ENCODE data around the gene IGF1R. TPM values are rescaled to one million over a fixed set of nuclear protein-coding genes. Genes with fewer than 3 reads are reported as not detected.
"Not testable (repeated sequence)": the region's sequence is repeated elsewhere in the genome, so short reads cannot be mapped to it uniquely, and the experiment has no call there.

The IGF1R gene
- total RNA-seq, 1 experiment from 2014 or later = 0.56 TPM

- Histone ChIP-seq H3K36me3 (ENCODE audit: insufficient read depth, low read length) (no peaks in the 10 kb centered on the region), H3K27me3 (ENCODE audit: low read length) (no peaks in the 10 kb centered on the region), H3K9ac (ENCODE audit: low read length) (no peak overlapping the region), H4K20me1 (ENCODE audit: insufficient read depth, low read depth, low read length) (no peaks in the 10 kb centered on the region), H3K9me3 (ENCODE audit: low read length) (no peaks in the 10 kb centered on the region), H3K27ac (ENCODE audit: low read length) (no peak overlapping the region), H2AFZ (ENCODE audit: low read length) (no peak overlapping the region), H3K79me2 (ENCODE audit: low read length) (no peaks in the 10 kb centered on the region), H3K4me3 (ENCODE audit: low read length) (no peak overlapping the region), H3K9me2 (replicated peaks; ENCODE audit: insufficient read depth, low read length) (no peaks in the 10 kb centered on the region), H3K4me2 (ENCODE audit: low read depth, low read length, poor library complexity, severe bottlenecking) (no peak overlapping the region), H3K4me1 (ENCODE audit: low read length) (no peaks in the 10 kb centered on the region)
- DNase-seq = no peak
Measured at GRCh38 chr15:98998279-98998678, 349.9 kb downstream of the IGF1R start.

GRCh38 chr15:98999233-98999632, 350.9 kb downstream of the IGF1R start:
- H3K4me1 ChIP-seq (ENCODE audit: low read length) = no peaks in the 10 kb centered on the region
- no peaks in the 10 kb centered on the region for H3K36me3 ChIP-seq (ENCODE audit: insufficient read depth, low read length)
- DNase-seq = no peak
- H3K4me2 ChIP-seq (ENCODE audit: low read depth, low read length, poor library complexity, severe bottlenecking) = no peak overlapping the region
- H3K9ac ChIP-seq (ENCODE audit: low read length) = no peak overlapping the region
- H3K9me3 ChIP-seq (ENCODE audit: low read length) = no peaks in the 10 kb centered on the region
- no peaks in the 10 kb centered on the region for H3K79me2 ChIP-seq (ENCODE audit: low read length)
- no peak overlapping the region for H2AFZ ChIP-seq (ENCODE audit: low read length)
- no peaks in the 10 kb centered on the region for H3K27me3 ChIP-seq (ENCODE audit: low read length)
- no peaks in the 10 kb centered on the region for H4K20me1 ChIP-seq (ENCODE audit: insufficient read depth, low read depth, low read length)
- H3K27ac ChIP-seq (ENCODE audit: low read length) = no peak overlapping the region
- no peaks in the 10 kb centered on the region for H3K9me2 ChIP-seq (replicated peaks; ENCODE audit: insufficient read depth, low read length)
- H3K4me3 ChIP-seq (ENCODE audit: low read length) = no peak overlapping the region

DNA sequence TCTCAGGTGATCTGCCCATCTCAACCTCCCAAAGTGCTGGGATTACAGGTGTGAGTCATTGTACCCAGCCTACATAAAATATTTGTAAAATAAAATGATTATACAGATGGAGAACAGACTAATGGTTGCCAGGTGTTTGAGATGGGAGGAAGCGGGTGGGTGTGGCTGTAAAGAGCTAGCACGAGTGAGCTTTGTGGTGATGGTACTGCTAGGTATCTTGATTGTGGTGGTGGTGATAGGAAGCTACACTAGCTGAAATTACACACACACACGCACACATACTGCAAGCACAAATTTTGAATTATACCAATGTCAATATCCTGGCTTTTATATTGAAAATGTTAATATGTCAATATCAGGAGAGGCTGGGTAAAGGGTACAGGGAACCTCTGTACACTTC, 353.9 kb downstream of the IGF1R start:
- no peaks in the 10 kb centered on the region for H3K9me3 ChIP-seq (ENCODE audit: low read length)
- no peak overlapping the region for H3K4me3 ChIP-seq (ENCODE audit: low read length)
- H3K27ac ChIP-seq (ENCODE audit: low read length) = no peak overlapping the region
- no peaks in the 10 kb centered on the region for H4K20me1 ChIP-seq (ENCODE audit: insufficient read depth, low read depth, low read length)
- H2AFZ ChIP-seq (ENCODE audit: low read length) = no peak overlapping the region
- H3K9ac ChIP-seq (ENCODE audit: low read length) = no peak overlapping the region
- H3K36me3 ChIP-seq (ENCODE audit: insufficient read depth, low read length) = no peaks in the 10 kb centered on the region
- no peak for DNase-seq
- H3K4me2 ChIP-seq (ENCODE audit: low read depth, low read length, poor library complexity, severe bottlenecking) = no peak overlapping the region
- no peaks in the 10 kb centered on the region for H3K79me2 ChIP-seq (ENCODE audit: low read length)
- H3K9me2 ChIP-seq (replicated peaks; ENCODE audit: insufficient read depth, low read length) = no peaks in the 10 kb centered on the region
- H3K27me3 ChIP-seq (ENCODE audit: low read length) = no peaks in the 10 kb centered on the region
- H3K4me1 ChIP-seq (ENCODE audit: low read length) = no peaks in the 10 kb centered on the region

DNA sequence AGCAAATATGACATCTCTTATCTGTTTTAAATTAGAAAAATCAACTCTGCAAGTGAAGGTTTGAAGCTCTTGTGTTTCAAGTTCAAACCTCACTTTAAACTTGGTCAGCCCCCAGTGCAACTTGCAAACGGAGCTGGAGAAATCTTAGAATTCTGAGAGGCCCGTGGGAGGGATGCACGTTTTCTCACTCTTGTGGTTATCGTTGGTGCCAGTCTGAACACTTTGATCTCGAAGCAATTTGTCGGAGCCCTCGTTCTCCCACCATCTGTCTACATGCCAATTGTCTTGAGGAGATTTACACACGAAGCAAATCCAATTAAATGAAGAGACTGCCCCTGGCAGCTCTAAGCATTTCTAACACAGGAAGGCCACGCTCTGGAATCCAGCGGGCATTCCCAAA, 355.0 kb downstream of the IGF1R start:
- H2AFZ ChIP-seq (ENCODE audit: low read length); H3K36me3 ChIP-seq (ENCODE audit: insufficient read depth, low read length); H4K20me1 ChIP-seq (ENCODE audit: insufficient read depth, low read depth, low read length); H3K79me2 ChIP-seq (ENCODE audit: low read length); H3K4me2 ChIP-seq (ENCODE audit: low read depth, low read length, poor library complexity, severe bottlenecking); H3K9ac ChIP-seq (ENCODE audit: low read length); H3K27me3 ChIP-seq (ENCODE audit: low read length); H3K4me3 ChIP-seq (ENCODE audit: low read length); H3K9me2 ChIP-seq (replicated peaks; ENCODE audit: insufficient read depth, low read length); H3K27ac ChIP-seq (ENCODE audit: low read length); H3K9me3 ChIP-seq (ENCODE audit: low read length); DNase-seq; H3K4me1 ChIP-seq (ENCODE audit: low read length): not testable (repeated sequence)

- not testable (repeated sequence) for H3K4me1 ChIP-seq (ENCODE audit: low read length); DNase-seq; H3K79me2 ChIP-seq (ENCODE audit: low read length); H4K20me1 ChIP-seq (ENCODE audit: insufficient read depth, low read depth, low read length); H2AFZ ChIP-seq (ENCODE audit: low read length); H3K4me2 ChIP-seq (ENCODE audit: low read depth, low read length, poor library complexity, severe bottlenecking); H3K27me3 ChIP-seq (ENCODE audit: low read length); H3K9me2 ChIP-seq (replicated peaks; ENCODE audit: insufficient read depth, low read length); H3K9me3 ChIP-seq (ENCODE audit: low read length); H3K36me3 ChIP-seq (ENCODE audit: insufficient read depth, low read length); H3K9ac ChIP-seq (ENCODE audit: low read length); H3K4me3 ChIP-seq (ENCODE audit: low read length); H3K27ac ChIP-seq (ENCODE audit: low read length)
Measured at GRCh38 chr15:99004998-99005974, 356.9 kb downstream of the IGF1R start.

DNA sequence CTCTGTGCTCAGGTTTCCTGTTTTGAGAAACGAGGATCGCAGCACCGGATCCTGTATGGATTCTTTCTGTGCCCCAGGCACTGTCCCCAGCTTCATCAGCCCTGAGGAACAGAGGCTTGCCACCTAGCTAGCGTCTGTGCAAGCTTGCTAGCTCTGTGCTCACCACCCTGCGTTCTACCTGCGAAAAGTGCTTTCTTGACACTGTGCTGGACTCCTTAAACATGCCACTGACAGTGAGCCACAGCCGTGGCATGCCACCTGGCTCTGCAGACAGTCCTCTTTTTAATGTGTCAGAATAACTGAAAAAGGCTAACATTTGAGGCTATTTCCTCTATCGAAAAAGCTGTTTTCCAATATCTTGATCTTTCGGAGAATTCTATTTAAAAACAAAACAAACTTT, 357.8 kb downstream of the IGF1R start:
- no peaks in the 10 kb centered on the region for H3K36me3 ChIP-seq (ENCODE audit: insufficient read depth, low read length)
- H3K9me2 ChIP-seq (replicated peaks; ENCODE audit: insufficient read depth, low read length) = no peaks in the 10 kb centered on the region
- no peak overlapping the region for H3K4me3 ChIP-seq (ENCODE audit: low read length)
- no peak overlapping the region for H3K4me2 ChIP-seq (ENCODE audit: low read depth, low read length, poor library complexity, severe bottlenecking)
- H3K4me1 ChIP-seq (ENCODE audit: low read length) = no peaks in the 10 kb centered on the region
- no peaks in the 10 kb centered on the region for H3K27me3 ChIP-seq (ENCODE audit: low read length)
- DNase-seq = no peak
- no peak overlapping the region for H3K27ac ChIP-seq (ENCODE audit: low read length)
- H3K9ac ChIP-seq (ENCODE audit: low read length) = no peak overlapping the region
- no peaks in the 10 kb centered on the region for H4K20me1 ChIP-seq (ENCODE audit: insufficient read depth, low read depth, low read length)
- no peak overlapping the region for H2AFZ ChIP-seq (ENCODE audit: low read length)
- H3K9me3 ChIP-seq (ENCODE audit: low read length) = no peaks in the 10 kb centered on the region
- H3K79me2 ChIP-seq (ENCODE audit: low read length) = no peaks in the 10 kb centered on the region

DNA sequence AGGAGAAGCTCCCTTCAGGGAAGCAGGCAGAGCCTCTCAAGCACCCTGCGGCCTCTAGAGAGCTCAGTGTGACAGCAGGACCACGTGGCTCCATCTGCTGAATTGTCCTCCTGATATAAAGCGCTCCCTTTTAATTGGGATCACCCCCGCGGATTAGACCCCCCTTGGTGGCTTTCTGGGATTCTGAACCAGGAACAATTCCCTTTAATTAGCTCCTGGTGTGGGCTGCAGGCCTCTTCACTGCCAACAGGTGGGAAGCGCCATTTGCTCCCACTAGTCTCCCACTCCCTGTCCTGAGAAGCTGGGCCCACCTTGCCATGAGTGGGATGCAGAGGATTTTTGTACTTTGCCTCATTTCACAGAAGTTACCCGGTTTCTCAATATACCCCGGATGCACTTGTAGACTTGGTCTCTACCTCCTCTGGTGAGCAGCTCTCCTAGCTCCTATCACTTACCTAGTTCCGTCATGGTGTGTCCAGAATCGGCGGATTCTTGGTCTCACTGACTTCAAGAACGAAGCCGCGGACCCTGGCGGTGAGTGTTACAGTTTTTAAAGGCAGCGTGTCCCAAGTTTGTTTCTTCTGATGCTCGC, 358.7 kb downstream of the IGF1R start:
- Histone ChIP-seq H3K9me3 (ENCODE audit: low read length) (no peaks in the 10 kb centered on the region), H3K36me3 (ENCODE audit: insufficient read depth, low read length) (no peaks in the 10 kb centered on the region), H2AFZ (ENCODE audit: low read length) (no peak overlapping the region), H3K27me3 (ENCODE audit: low read length) (no peaks in the 10 kb centered on the region), H3K4me2 (ENCODE audit: low read depth, low read length, poor library complexity, severe bottlenecking) (no peak overlapping the region), H3K9me2 (replicated peaks; ENCODE audit: insufficient read depth, low read length) (no peaks in the 10 kb centered on the region), H3K27ac (ENCODE audit: low read length) (no peak overlapping the region), H4K20me1 (ENCODE audit: insufficient read depth, low read depth, low read length) (no peaks in the 10 kb centered on the region), H3K79me2 (ENCODE audit: low read length) (no peaks in the 10 kb centered on the region), H3K9ac (ENCODE audit: low read length) (no peak overlapping the region), H3K4me1 (ENCODE audit: low read length) (no peaks in the 10 kb centered on the region), H3K4me3 (ENCODE audit: low read length) (no peak overlapping the region)
- no peak for DNase-seq

DNA sequence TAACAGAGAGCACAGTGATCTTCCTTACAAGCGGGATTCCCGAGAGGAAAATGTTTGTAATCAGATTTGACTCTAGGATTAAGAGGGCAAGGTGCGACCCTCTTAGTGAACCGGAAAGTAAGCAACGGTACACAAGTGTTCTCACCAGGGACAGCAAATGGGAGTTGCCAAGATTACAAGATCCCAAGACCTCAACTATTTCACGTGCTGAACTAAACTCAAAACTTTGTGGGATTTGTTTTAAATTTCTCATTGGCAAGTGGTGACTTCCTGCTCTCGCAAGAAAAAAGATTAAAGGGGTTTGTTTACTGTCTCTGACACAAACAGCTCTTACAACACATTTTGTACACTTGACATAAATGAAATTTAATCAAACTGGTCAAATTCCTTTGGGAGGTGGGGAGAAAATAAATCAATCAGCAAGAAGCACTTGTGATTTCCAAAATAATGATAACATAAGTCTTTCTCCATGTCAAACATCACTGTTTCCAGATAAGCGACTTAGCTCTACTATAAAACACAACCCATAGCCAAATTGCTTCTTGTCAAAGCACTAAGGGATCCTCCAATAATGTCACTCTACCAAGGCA, 361.5 kb downstream of the IGF1R start:
- H3K4me3 ChIP-seq (ENCODE audit: low read length) = no peak overlapping the region
- H2AFZ ChIP-seq (ENCODE audit: low read length) = no peak overlapping the region
- H3K4me1 ChIP-seq (ENCODE audit: low read length) = no peaks in the 10 kb centered on the region
- H3K9me3 ChIP-seq (ENCODE audit: low read length) = no peaks in the 10 kb centered on the region
- no peaks in the 10 kb centered on the region for H3K9me2 ChIP-seq (replicated peaks; ENCODE audit: insufficient read depth, low read length)
- DNase-seq = no peak
- no peak overlapping the region for H3K27ac ChIP-seq (ENCODE audit: low read length)
- H3K79me2 ChIP-seq (ENCODE audit: low read length) = no peaks in the 10 kb centered on the region
- no peak overlapping the region for H3K4me2 ChIP-seq (ENCODE audit: low read depth, low read length, poor library complexity, severe bottlenecking)
- H4K20me1 ChIP-seq (ENCODE audit: insufficient read depth, low read depth, low read length) = no peaks in the 10 kb centered on the region
- no peaks in the 10 kb centered on the region for H3K36me3 ChIP-seq (ENCODE audit: insufficient read depth, low read length)
- no peak overlapping the region for H3K9ac ChIP-seq (ENCODE audit: low read length)
- no peaks in the 10 kb centered on the region for H3K27me3 ChIP-seq (ENCODE audit: low read length)

Measured in Karpas-422 (cell line).